Left lung (tissue), 10 donors: ENCODE measurements around the gene ITIH2. TPM values are rescaled to one million over a fixed set of nuclear protein-coding genes. Genes with fewer than 3 reads are reported as not detected.

Experiments used
- ATAC-seq: fragments of 200-7000 bp; cut with Tn5 transposase; one replicate; pipeline ENCODE4 v1.9.1; 2020; ENCODE audit warnings: moderate library complexity
- DNase-seq, 4 donors: peaks; one replicate each; pipeline ENCODE4 v3.0.0-alpha.2; 2013 to 2020
- H3K27ac ChIP-seq, 2 donors: fragments of 200-600 bp; sonication (generic) in 1 of 2; one replicate each; pipeline versions ENCODE4 v1.5.0 to v1.8.0; 2020 to 2021
- H3K27me3 ChIP-seq, 2 donors: fragments of 200-600 bp; sonication (generic) in 1 of 2; one replicate each; pipeline versions ENCODE4 v1.5.0 to v1.8.0; 2020 to 2021
- H3K36me3 ChIP-seq, 2 donors: fragments of 200-600 bp; sonication (generic) in 1 of 2; one replicate each; pipeline versions ENCODE4 v1.5.0 to v1.8.0; 2020 to 2021
- H3K4me1 ChIP-seq, 2 donors: fragments of 200-600 bp; one replicate each; pipeline ENCODE4 v1.8.0; 2021
- H3K4me3 ChIP-seq, 2 donors: fragments of 200-600 bp; sonication (generic) in 1 of 2; one replicate each; pipeline versions ENCODE4 v1.5.0 to v1.8.0; 2020 to 2021; ENCODE audit warnings: mild to moderate bottlenecking in 1 of 2
- H3K9me3 ChIP-seq, 2 donors: fragments of 200-600 bp; sonication (generic) in 1 of 2; one replicate each; pipeline versions ENCODE4 v1.5.0 to v1.8.0; 2020 to 2021
- CTCF ChIP-seq, 2 donors: fragments of 200-600 bp; sonication (generic) in 1 of 2; IDR thresholded peaks; one replicate each; pipeline versions ENCODE4 v1.5.0 to v1.8.0; 2021; ENCODE audit warnings: antibody characterized with exemption in 2 of 2
- intact Hi-C, 2 donors: fragments of 100-400 bp; cut with DNase I; formaldehyde crosslinking; loops; one replicate each; pipeline versions ENCODE4 v1.11.2 to v1.14.2; 2022
- polyA plus RNA-seq, 6 donors: library from polyadenylated mRNA; unstranded; fragments of 120-200 nt; gene quantifications; one replicate each; pipeline ENCODE4 v1.2.1, GENCODE V29; 2013; ENCODE audit not compliant: insufficient read length in 6 of 6
- total RNA-seq, 2 donors: library from RNA; stranded (reverse); fragmentation: NEBNext Ultra II Directional; extraction: Animal tissue kit (Norgen Biotek cat#: 25700); gene quantifications; one replicate each; pipeline ENCODE4 v1.2.1, GENCODE V29; 2021
- donor health status: DM: no; HTN: yes; CAD: no.
- donor health status: DM: no; HTN: no; CAD: no.

The ITIH2 gene
- total and polyA plus RNA-seq, 8 donors: 0.55 to 2.7 (median 1.3) TPM; not detected in 1

GRCh38 chr10:7662522-7662921, 40.6 kb upstream of the ITIH2 start:
- ATAC-seq (no peak), DNase-seq (no peak)
- Histone ChIP-seq H3K27ac (no peak overlapping the region), H3K36me3 (no peaks in the 10 kb centered on the region), H3K9me3 (no peaks in the 10 kb centered on the region), H3K4me1 (peaks cover 0 to 13% of the 10 kb centered on the region in 2 donors), H3K4me3 (no peak overlapping the region), H3K27me3 (peaks cover 0 to 53% of the 10 kb centered on the region in 2 donors)
- no peak for TF ChIP-seq CTCF (IDR thresholded peaks at IDR 0.05)
- intact Hi-C loops: no loop called here

GRCh38 chr10:7664707-7665106, 38.4 kb upstream of the ITIH2 start:
- Histone ChIP-seq H3K27me3 (peaks cover 0 to 62% of the 10 kb centered on the region in 2 donors), H3K4me1 (peaks cover 0 to 13% of the 10 kb centered on the region in 2 donors), H3K36me3 (no peaks in the 10 kb centered on the region), H3K4me3 (no peak overlapping the region), H3K9me3 (no peaks in the 10 kb centered on the region), H3K27ac (no peak overlapping the region)
- intact Hi-C loops: no loop called here
- no peak for TF ChIP-seq CTCF (IDR thresholded peaks at IDR 0.05)
- ATAC-seq (no peak), DNase-seq (no peak)

- H3K4me3 ChIP-seq: peak overlapping the region in 1 of 2 donors; percentile 50
- H3K27me3 ChIP-seq: peaks cover 0 to 62% of the 10 kb centered on the region in 2 donors
- ATAC-seq: peak; percentile 21
- no peak overlapping the region for H3K27ac ChIP-seq
- TF ChIP-seq CTCF (IDR thresholded peaks at IDR 0.05): no peak
- peaks cover 0 to 13% of the 10 kb centered on the region in 2 donors for H3K4me1 ChIP-seq
- no peak for DNase-seq
- intact Hi-C loops: no loop called here
- no peaks in the 10 kb centered on the region for H3K9me3 ChIP-seq
- H3K36me3 ChIP-seq: no peaks in the 10 kb centered on the region
Observed at GRCh38 chr10:7665767-7666166, 37.3 kb upstream of the ITIH2 start.

GRCh38 chr10:7666253-7667023, 36.7 kb upstream of the ITIH2 start, which contains the start of gene ITIH5:
TSS of gene ITIH5 (minus strand) at chr10:7666966. CDS start at chr10:7666892, 74 bp downstream.
- peak; percentile 52 for ATAC-seq
- Histone ChIP-seq H3K27me3 (peaks cover 0 to 62% of the 10 kb centered on the region in 2 donors), H3K4me3 (peak within 1 kb of the TSS; percentile 50 to 58), H3K4me1 (peaks cover 0 to 13% of the 10 kb centered on the region in 2 donors), H3K9me3 (no peaks in the 10 kb centered on the region), H3K27ac (no peak within 1 kb of the TSS), H3K36me3 (no peaks in the 10 kb centered on the region)
- DNase-seq: peak in 1 of 4 donors; percentile 71
- TF ChIP-seq CTCF (IDR thresholded peaks at IDR 0.05): no peak
- intact Hi-C loops: no loop called here

- DNase-seq (no peak), ATAC-seq (peak; percentile 54)
- no peak for TF ChIP-seq CTCF (IDR thresholded peaks at IDR 0.05)
- H3K9me3 ChIP-seq: no peaks in the 10 kb centered on the region
- no peaks in the 10 kb centered on the region for H3K36me3 ChIP-seq
- H3K4me1 ChIP-seq: peaks cover 0 to 13% of the 10 kb centered on the region in 2 donors
- H3K27me3 ChIP-seq: peaks cover 0 to 60% of the 10 kb centered on the region in 2 donors
- H3K27ac ChIP-seq: no peak overlapping the region
- H3K4me3 ChIP-seq: peak overlapping the region in 1 of 2 donors; percentile 50
- intact Hi-C loops: no loop called here
Observed at GRCh38 chr10:7667262-7668141, 35.6 kb upstream of the ITIH2 start.
